ENCODE measurements around the gene AGAP9. TPM values are rescaled to one million over a fixed set of nuclear protein-coding genes. Genes with fewer than 3 reads are reported as not detected.
A peak's percentile ranks its signal among the peaks of the same experiment; 100 is the strongest.
"Not testable (repeated sequence)": the region's sequence is repeated elsewhere in the genome, so short reads cannot be mapped to it uniquely, and the experiment has no call there.

Gene AGAP9
- total RNA-seq, 1 experiment from 2014 or later: 9.9 TPM

DNA sequence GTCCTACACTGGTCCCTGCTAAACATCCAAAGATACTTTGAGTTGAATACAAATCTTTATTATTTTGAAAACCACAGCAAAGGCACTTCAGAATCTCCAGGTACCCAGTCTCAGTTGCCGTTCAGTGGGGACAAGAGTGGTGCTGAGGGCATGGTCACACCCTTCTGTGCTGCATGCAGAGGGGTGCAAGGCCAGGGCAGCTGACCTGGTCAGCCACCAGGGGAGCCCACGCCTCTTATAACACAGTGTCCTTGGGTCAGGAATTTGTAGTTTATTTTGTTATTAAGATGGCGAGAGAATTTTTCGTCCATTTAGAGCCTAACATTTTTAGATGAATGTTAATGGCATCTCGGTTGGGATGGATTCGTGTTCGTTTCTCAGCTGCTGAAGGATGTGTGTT is 55.5 kb downstream of the AGAP9 start:
- in situ Hi-C loops (cut with HindIII; ENCODE audit: low pct_unique_long_range_greater_than_20kb, low sequenced_read_pairs); H3K9me3 ChIP-seq (ENCODE audit: control insufficient read depth, insufficient read depth, low read depth, low read length); intact Hi-C loops (cut with micrococcal nuclease; ENCODE audit: unreplicated experiment); CTCF ChIA-PET; DNase-seq (ENCODE audit: low read depth, low spot score); H3K27me3 ChIP-seq (ENCODE audit: control insufficient read depth, insufficient read depth, low read length); H3K36me3 ChIP-seq (ENCODE audit: control insufficient read depth, insufficient read depth, low read length); BruUV-seq (replicated peaks); H3K27ac ChIP-seq (ENCODE audit: low read length); H3K4me3 ChIP-seq (ENCODE audit: low read depth in 2 of 2, low read length in 2 of 2); H3K4me1 ChIP-seq (ENCODE audit: control insufficient read depth, insufficient read depth, low read length); POLR2A ChIA-PET; ATAC-seq: not testable (repeated sequence)

DNA sequence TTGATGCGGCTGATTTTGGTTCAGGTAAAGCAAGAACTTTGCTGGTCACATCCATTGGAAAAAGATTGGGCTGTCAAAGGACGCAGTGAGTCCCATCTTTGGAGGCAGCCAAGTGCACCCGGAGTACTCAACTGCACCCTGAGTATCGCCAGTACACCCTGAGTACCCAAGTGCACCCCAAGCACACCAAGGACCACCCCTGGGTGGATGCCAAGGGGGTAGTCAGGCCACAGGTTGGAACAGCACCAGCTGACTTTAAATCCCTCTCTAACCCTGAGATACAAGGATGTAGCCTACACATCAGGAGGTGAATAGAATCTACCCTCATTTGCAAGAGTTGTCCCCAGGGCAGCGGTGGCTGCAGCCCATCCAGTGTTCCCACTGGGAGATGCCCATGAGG is 56.0 kb downstream of the AGAP9 start:
- ATAC-seq; in situ Hi-C loops (cut with HindIII; ENCODE audit: low pct_unique_long_range_greater_than_20kb, low sequenced_read_pairs); H3K27ac ChIP-seq (ENCODE audit: low read length); H3K4me3 ChIP-seq (ENCODE audit: low read depth in 2 of 2, low read length in 2 of 2); H3K27me3 ChIP-seq (ENCODE audit: control insufficient read depth, insufficient read depth, low read length); CTCF ChIA-PET; BruUV-seq (replicated peaks); H3K36me3 ChIP-seq (ENCODE audit: control insufficient read depth, insufficient read depth, low read length); DNase-seq (ENCODE audit: low read depth, low spot score); intact Hi-C loops (cut with micrococcal nuclease; ENCODE audit: unreplicated experiment); H3K9me3 ChIP-seq (ENCODE audit: control insufficient read depth, insufficient read depth, low read depth, low read length); H3K4me1 ChIP-seq (ENCODE audit: control insufficient read depth, insufficient read depth, low read length); POLR2A ChIA-PET: not testable (repeated sequence)

DNA sequence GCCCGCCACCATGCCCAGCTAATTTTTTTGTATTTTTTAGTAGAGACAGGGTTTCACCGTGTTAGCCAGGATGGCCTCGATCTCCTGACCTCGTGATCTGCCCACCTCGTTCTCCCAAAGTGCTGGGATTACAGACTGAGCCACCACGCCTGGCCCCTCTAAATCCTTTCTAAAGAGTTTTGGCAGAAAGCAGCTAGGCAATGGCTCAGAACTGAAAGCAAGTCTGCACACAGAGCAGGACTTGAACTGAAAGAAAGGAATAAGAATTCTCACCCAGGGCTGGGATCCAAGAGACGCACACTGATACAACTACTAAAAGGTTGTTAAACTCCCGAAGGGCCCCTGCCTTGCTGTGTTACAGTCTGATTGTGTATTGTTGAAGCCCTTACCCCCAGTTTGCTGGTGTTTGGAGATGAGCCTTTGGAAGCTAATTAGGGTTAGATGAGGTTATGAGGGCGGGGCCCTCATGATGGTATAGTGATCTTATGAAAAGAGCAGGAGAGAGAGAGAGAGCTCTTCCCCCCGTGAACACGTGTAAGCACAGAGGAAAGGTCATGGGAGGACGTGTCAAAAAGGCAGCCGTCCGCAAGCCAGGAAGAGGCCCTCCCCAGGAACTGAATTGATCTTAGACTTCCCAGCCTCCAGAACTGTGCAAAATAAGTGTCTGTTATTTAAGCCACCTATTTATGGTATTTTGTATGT is 58.1 kb downstream of the AGAP9 start:
- DNase-seq (ENCODE audit: low read depth, low spot score); H3K36me3 ChIP-seq (ENCODE audit: control insufficient read depth, insufficient read depth, low read length): not testable (repeated sequence)

DNA sequence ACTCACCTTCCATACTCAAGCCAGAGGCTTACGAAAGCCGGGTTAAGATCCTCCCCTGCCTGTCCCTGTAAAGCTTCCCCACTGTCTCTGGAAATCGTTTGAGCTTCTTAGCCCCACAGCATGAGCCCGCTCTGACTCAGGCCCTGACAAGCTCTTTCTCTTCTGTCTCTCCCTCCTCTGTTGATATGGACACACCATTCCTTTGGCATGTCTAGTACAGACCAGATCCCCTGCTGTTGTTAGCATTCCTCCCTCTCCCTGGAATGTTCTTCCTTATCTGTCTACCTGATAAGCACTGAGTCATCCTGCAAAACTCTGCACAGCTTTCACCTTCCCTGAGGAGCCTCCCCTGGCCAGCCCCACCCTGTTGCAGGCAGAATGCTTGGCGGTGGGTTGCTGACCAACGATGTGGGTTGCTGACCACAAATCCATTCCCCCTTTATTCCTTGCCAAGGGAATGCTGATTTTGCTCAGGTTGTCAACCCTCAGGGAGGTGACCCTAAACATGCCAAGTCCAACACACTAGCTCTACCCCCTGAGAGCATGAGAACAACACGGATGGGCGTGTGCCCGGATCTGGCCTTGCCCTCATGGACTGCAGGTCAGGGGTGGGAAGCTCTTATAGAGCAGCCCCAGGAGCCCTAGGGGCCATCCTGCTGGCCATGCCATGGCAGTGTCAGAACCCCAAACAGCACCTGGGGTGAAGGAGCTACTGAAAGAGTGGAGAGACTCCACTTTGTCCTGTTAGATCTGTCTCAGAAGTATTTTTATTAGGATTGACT is 60.7 kb downstream of the AGAP9 start:
- H3K27me3 ChIP-seq (ENCODE audit: control insufficient read depth, insufficient read depth, low read length); BruUV-seq (replicated peaks); in situ Hi-C loops (cut with HindIII; ENCODE audit: low pct_unique_long_range_greater_than_20kb, low sequenced_read_pairs); H3K9me3 ChIP-seq (ENCODE audit: control insufficient read depth, insufficient read depth, low read depth, low read length); intact Hi-C loops (cut with micrococcal nuclease; ENCODE audit: unreplicated experiment); DNase-seq (ENCODE audit: low read depth, low spot score); POLR2A ChIA-PET; H3K36me3 ChIP-seq (ENCODE audit: control insufficient read depth, insufficient read depth, low read length); H3K4me1 ChIP-seq (ENCODE audit: control insufficient read depth, insufficient read depth, low read length); H3K27ac ChIP-seq (ENCODE audit: low read length); H3K4me3 ChIP-seq (ENCODE audit: low read depth in 2 of 2, low read length in 2 of 2); CTCF ChIA-PET: not testable (repeated sequence)
- peak; percentile 86 for ATAC-seq

More for the DNA sequence above, 58.1 kb downstream of the AGAP9 start:
- in situ Hi-C loops (cut with HindIII; ENCODE audit: low pct_unique_long_range_greater_than_20kb, low sequenced_read_pairs); CTCF ChIA-PET; H3K9me3 ChIP-seq (ENCODE audit: control insufficient read depth, insufficient read depth, low read depth, low read length); H3K4me1 ChIP-seq (ENCODE audit: control insufficient read depth, insufficient read depth, low read length); BruUV-seq (replicated peaks); ATAC-seq; POLR2A ChIA-PET; H3K27me3 ChIP-seq (ENCODE audit: control insufficient read depth, insufficient read depth, low read length); H3K4me3 ChIP-seq (ENCODE audit: low read depth in 2 of 2, low read length in 2 of 2); H3K27ac ChIP-seq (ENCODE audit: low read length); intact Hi-C loops (cut with micrococcal nuclease; ENCODE audit: unreplicated experiment): not testable (repeated sequence)

- DNase-seq (ENCODE audit: low read depth, low spot score); H3K9me3 ChIP-seq (ENCODE audit: control insufficient read depth, insufficient read depth, low read depth, low read length); H3K36me3 ChIP-seq (ENCODE audit: control insufficient read depth, insufficient read depth, low read length); intact Hi-C loops (cut with micrococcal nuclease; ENCODE audit: unreplicated experiment); in situ Hi-C loops (cut with HindIII; ENCODE audit: low pct_unique_long_range_greater_than_20kb, low sequenced_read_pairs); BruUV-seq (replicated peaks); CTCF ChIA-PET; H3K4me1 ChIP-seq (ENCODE audit: control insufficient read depth, insufficient read depth, low read length); H3K27me3 ChIP-seq (ENCODE audit: control insufficient read depth, insufficient read depth, low read length); POLR2A ChIA-PET: not testable (repeated sequence)
- ATAC-seq: peak; percentile 79
- TF ChIP-seq CTCF (IDR thresholded peaks at IDR 0.05): peak; percentile 75
- Histone ChIP-seq H3K27ac (ENCODE audit: low read length) (peak overlapping the region; percentile 51), H3K4me3 (ENCODE audit: low read depth in 2 of 2, low read length in 2 of 2) (peak overlapping the region; percentile 18 to 39)
Measured at GRCh38 chr10:47461261-47461687, 62.2 kb downstream of the AGAP9 start.
